Endothelial cell of umbilical vein (primary cell): ENCODE data around the gene GAPDH. TPM values are rescaled to one million over a fixed set of nuclear protein-coding genes. Genes with fewer than 3 reads are reported as not detected.

Experiments
- BruUV-seq: library from RNA; stranded (reverse); fragments of 400-500 nt; replicated peaks from 2 replicates; lab custom pipeline; 2021; lab: Mats Ljungman, UMichigan
- CTCF ChIA-PET: fragments of 300-600, 350-600 bp; sonication (Branson Sonifier 250); formaldehyde crosslinking; loops from one replicate; lab custom pipeline; 2021; ENCODE audit warnings: antibody characterized with exemption, inconsistent platforms; lab: Charles Lee
- POLR2A ChIA-PET: fragments of 300-600, 350-600 bp; sonication (Branson Sonifier 250); formaldehyde crosslinking; loops from one replicate; lab custom pipeline; 2021; ENCODE audit warnings: antibody characterized with exemption, inconsistent platforms; lab: Charles Lee
- DNase-seq: peaks from one replicate; pipeline ENCODE4 v3.0.0-alpha.2; 2011; ENCODE audit warnings: low read depth, low spot score
- FAIRE-seq: peaks from 2 replicates; lab custom pipeline; 2011; peaks lifted over from hg19 to GRCh38; lab: Jason Lieb, UNC
- H2AFZ ChIP-seq: 2 replicates; pipeline ENCODE4 v1.6.0; 2012; ENCODE audit warnings: low read depth, low read length, control low read depth, inconsistent platforms
- H3K27ac ChIP-seq: 2 replicates; pipeline ENCODE4 v1.5.1; 2011; ENCODE audit warnings: low read depth, mild to moderate bottlenecking, control low read depth, low read length, moderate library complexity; ENCODE audit not compliant: insufficient read depth
- H3K27me3 ChIP-seq, 2 experiments: 2 replicates each; pipeline versions ENCODE4 v1.6.0 to v1.6.1; 2011; ENCODE audit warnings: low read length in 2 of 2, mixed read lengths in 1 of 2; ENCODE audit not compliant: control insufficient read depth in 2 of 2, insufficient read depth in 2 of 2
- H3K36me3 ChIP-seq, 2 experiments: 2 replicates in 1 of 2; 3 replicates in 1 of 2; pipeline ENCODE4 v1.5.1; 2011; ENCODE audit warnings: low read length in 2 of 2, mild to moderate bottlenecking in 1 of 2, moderate library complexity in 1 of 2; ENCODE audit not compliant: control insufficient read depth in 2 of 2, insufficient read depth in 2 of 2; ENCODE audit errors: extremely low read depth in 1 of 2
- H3K4me1 ChIP-seq: 3 replicates; pipeline ENCODE4 v1.5.1; 2011; ENCODE audit warnings: mild to moderate bottlenecking, low read length; ENCODE audit not compliant: control insufficient read depth, insufficient read depth; ENCODE audit errors: extremely low read depth
- H3K4me2 ChIP-seq: 2 replicates; pipeline ENCODE4 v1.6.1; 2011; ENCODE audit warnings: low read length, control low read depth, mixed read lengths; ENCODE audit not compliant: insufficient read depth
- H3K4me3 ChIP-seq, 3 experiments: fragments of 200-600 bp in 1 of 3; sonication (generic), shearing (Covaris generic) in 1 of 3; replicated peaks in 1 of 3; 2 replicates each; pipeline ENCODE4 v1.5.1; 2011 to 2016; ENCODE audit warnings: control low read depth in 3 of 3, low read length in 3 of 3, mild to moderate bottlenecking in 2 of 3, inconsistent platforms in 1 of 3, low read depth in 1 of 3, moderate library complexity in 1 of 3; ENCODE audit not compliant: insufficient read depth in 1 of 3
- H3K79me2 ChIP-seq: 2 replicates; pipeline ENCODE4 v1.6.0; 2012; ENCODE audit warnings: low read length, inconsistent platforms; ENCODE audit not compliant: control insufficient read depth, insufficient read depth
- H3K9ac ChIP-seq: replicated peaks from 2 replicates; pipeline ENCODE3; 2011; ENCODE audit warnings: low read length, control low read depth; ENCODE audit not compliant: insufficient read depth; ENCODE audit errors: extremely low read depth
- H3K9me1 ChIP-seq: replicated peaks from 3 replicates; pipeline ENCODE4 v1.6.0; 2011; ENCODE audit warnings: mild to moderate bottlenecking, low read length; ENCODE audit not compliant: control insufficient read depth, insufficient read depth; ENCODE audit errors: extremely low read depth
- H3K9me3 ChIP-seq: replicated peaks from 2 replicates; pipeline ENCODE4 v1.5.1; 2012; ENCODE audit warnings: low read length, inconsistent platforms; ENCODE audit not compliant: control insufficient read depth, insufficient read depth
- H4K20me1 ChIP-seq: replicated peaks from 2 replicates; pipeline ENCODE3; 2011; ENCODE audit warnings: mild to moderate bottlenecking, low read length; ENCODE audit not compliant: control insufficient read depth, insufficient read depth; ENCODE audit errors: extremely low read depth
- CTCF ChIP-seq, 2 donors: IDR thresholded peaks; 1 replicate in 1 of 2; 2 replicates in 1 of 2; pipeline ENCODE4 v1.5.1; 2011; ENCODE audit warnings: low read length in 2 of 2, mild to moderate bottlenecking in 2 of 2, moderate library complexity in 2 of 2, control low read depth in 1 of 2, inconsistent platforms in 1 of 2, low read depth in 1 of 2; ENCODE audit not compliant: insufficient read depth in 1 of 2; ENCODE audit errors: extremely low read depth in 1 of 2
- EZH2 ChIP-seq: IDR thresholded peaks from 2 replicates; pipeline ENCODE4 v1.6.1; 2012; ENCODE audit warnings: borderline replicate concordance, low read depth, mild to moderate bottlenecking, moderate library complexity, low read length, inconsistent platforms; ENCODE audit not compliant: severe bottlenecking
- FOS ChIP-seq: IDR thresholded peaks from 2 replicates; pipeline ENCODE4 v1.6.1; 2011; ENCODE audit warnings: mild to moderate bottlenecking, low read length, moderate library complexity, borderline replicate concordance; ENCODE audit not compliant: insufficient read depth
- GATA2 ChIP-seq: IDR thresholded peaks from 2 replicates; pipeline ENCODE4 v1.7.0; 2011; ENCODE audit warnings: low read depth, mild to moderate bottlenecking, moderate library complexity, mixed read lengths, low read length; ENCODE audit not compliant: insufficient read length, insufficient read depth
- JUN ChIP-seq: IDR thresholded peaks from 2 replicates; pipeline ENCODE4 v1.6.1; 2011; ENCODE audit warnings: borderline replicate concordance, low read depth; ENCODE audit not compliant: insufficient read length, insufficient read depth
- MYC ChIP-seq: IDR thresholded peaks from one replicate; pipeline ENCODE4 v1.6.1; 2011; ENCODE audit warnings: mild to moderate bottlenecking, low read depth, low read length
- POLR2A ChIP-seq: IDR thresholded peaks from 2 replicates; pipeline ENCODE4 v1.6.1; 2012; ENCODE audit warnings: low read depth, mild to moderate bottlenecking, control low read depth, low read length
- POLR2AphosphoS5 ChIP-seq: IDR thresholded peaks from 2 replicates; pipeline ENCODE4 v1.6.1; 2012; ENCODE audit warnings: low read depth, mild to moderate bottlenecking, control low read depth, low read length, moderate library complexity; ENCODE audit not compliant: insufficient read depth
- dilution Hi-C: fragments of 300-500 bp; cut with MboI; formaldehyde crosslinking; loops from one replicate; pipeline ENCODE4 v1.15.0; 2019; ENCODE audit warnings: low sequenced_read_pairs; ENCODE audit not compliant: extremely low pct_ligation_motif_present
- intact Hi-C: fragments of 100-400 bp; cut with micrococcal nuclease; formaldehyde crosslinking; loops from one replicate; pipeline ENCODE4 v1.10.0; 2022
- polyA plus RNA-seq, 4 experiments: library from polyadenylated mRNA; depleted of rRNA in 3 of 4; stranded (reverse) in 3 of 4; unstranded in 1 of 4; fragments of >200 nt; gene quantifications; 2 replicates each; pipeline versions ENCODE4 v1.2.1 to v1.2.3, GENCODE V29; 2011 to 2012; ENCODE audit warnings: missing spikeins in 1 of 4
- total RNA-seq: library from RNA; stranded (reverse); gene quantifications from 2 replicates; pipeline ENCODE4 v1.2.3, GENCODE V29; 2021
- TF ChIP-seq, protein P1 (sequence below): IDR thresholded peaks from 2 replicates; pipeline ENCODE4 v1.6.1; 2011; ENCODE audit not compliant: insufficient read depth, insufficient read length

The GAPDH gene
- total and polyA plus RNA-seq, 2 donors (not counting 3 experiments of a cell fraction or from before 2014, with no cell fraction given) = 4,648 to 8,748 TPM

GRCh38 chr12:6540181-6540877 is 6.0 kb downstream of the GAPDH start:
- Histone ChIP-seq H3K4me2 (no peak overlapping the region), H3K36me3 (peaks cover 20 to 32% of the 10 kb centered on the region in 2 experiments), H3K9me3 (no peaks in the 10 kb centered on the region), H3K9me1 (no peaks in the 10 kb centered on the region), H3K9ac (no peak overlapping the region), H3K27ac (no peak overlapping the region), H4K20me1 (no peaks in the 10 kb centered on the region), H3K4me1 (peaks cover 39% of the 10 kb centered on the region), H3K79me2 (peaks cover 21% of the 10 kb centered on the region), H3K4me3 (no peak overlapping the region), H3K27me3 (no peaks in the 10 kb centered on the region), H2AFZ (no peak overlapping the region)
- FAIRE-seq = peak; percentile 93
- POLR2A ChIA-PET = interaction anchor here (0.5 to 1.0 kb wide), 3 partner anchors 18 to 205 kb away, joined by 3 to 4 read pairs (median 3); no protein-coding TSS in a partner anchor
- no TSS peak for BruUV-seq
- intact Hi-C loops = loop anchor here (1.0 kb wide), 1 partner anchor 8 kb away; no protein-coding TSS in a partner anchor
- TF ChIP-seq MYC (no peak), FOS (no peak), JUN (no peak), POLR2A (no peak), EZH2 (no peak), CTCF (IDR thresholded peaks at IDR 0.05; ENCODE audit: extremely low read depth in 1 of 2, insufficient read depth in 1 of 2, low read depth in 1 of 2, low read length in 2 of 2) (no peak), POLR2AphosphoS5 (no peak), GATA2 (no peak)
- TF ChIP-seq, protein P1, sequence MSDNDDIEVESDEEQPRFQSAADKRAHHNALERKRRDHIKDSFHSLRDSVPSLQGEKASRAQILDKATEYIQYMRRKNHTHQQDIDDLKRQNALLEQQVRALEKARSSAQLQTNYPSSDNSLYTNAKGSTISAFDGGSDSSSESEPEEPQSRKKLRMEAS = no peak
- CTCF ChIA-PET = interaction anchor here (1.1 to 7.0 kb wide), 4 partner anchors 11 to 116 kb away, joined by 3 to 145 read pairs (median 4); partner anchors contain the start of genes IFFO1 and MRPL51
- dilution Hi-C loops = no loop called here
- DNase-seq = peak; percentile 73
